GM12878 (cell line): Measurements from ENCODE around the gene MSRB1. TPM values are rescaled to one million over a fixed set of nuclear protein-coding genes. Genes with fewer than 3 reads are reported as not detected.

Experiments
- ATAC-seq: fragments of 200-7000 bp; cut with Tn5 transposase; 3 replicates; pipeline ENCODE4 v1.9.1; 2020; ENCODE audit warnings: mild to moderate bottlenecking, moderate library complexity
- BruUV-seq: library from RNA; stranded (reverse); fragments of 400-500 nt; replicated peaks from 2 replicates; lab custom pipeline; 2021; lab: Mats Ljungman, UMichigan
- CTCF ChIA-PET: fragments of 300-600 bp; sonication (Branson Sonifier 250); formaldehyde crosslinking; extraction: SDS; loops from one replicate; lab custom pipeline; 2021; ENCODE audit warnings: inconsistent platforms; lab: Yijun Ruan, JAX
- POLR2A ChIA-PET: fragments of 350-600 bp; formaldehyde crosslinking; extraction: SDS; loops from one replicate; lab custom pipeline; 2021; ENCODE audit warnings: inconsistent platforms; lab: Charles Lee
- RAD21 ChIA-PET: fragments of 300-600 bp; sonication (Branson Sonifier 250); formaldehyde crosslinking; loops from one replicate; lab custom pipeline; 2023; ENCODE audit warnings: antibody characterized with exemption; ENCODE audit not compliant: unreplicated experiment; lab: Charles Lee
- SMC1A ChIA-PET: fragments of 300-600 bp; sonication (Branson Sonifier 250); formaldehyde crosslinking; loops from one replicate; lab custom pipeline; 2023; ENCODE audit not compliant: unreplicated experiment, uncharacterized antibody; lab: Charles Lee
- DNase-seq: peaks from one replicate; pipeline ENCODE4 v3.0.0-alpha.2; 2011; ENCODE audit warnings: low read depth, low spot score
- FAIRE-seq: peaks from 3 replicates; lab custom pipeline; 2011; peaks lifted over from hg19 to GRCh38; lab: Jason Lieb, UNC
- H2AFZ ChIP-seq: 2 replicates; pipeline ENCODE4 v1.6.0; 2011; ENCODE audit warnings: low read depth, low read length, control low read depth; ENCODE audit not compliant: control insufficient read depth
- H3K27ac ChIP-seq: 2 replicates; pipeline ENCODE4 v1.5.1; 2011; ENCODE audit warnings: control low read depth; ENCODE audit not compliant: control insufficient read depth, insufficient read depth
- H3K27me3 ChIP-seq, 2 experiments: replicated peaks in 1 of 2; 2 replicates each; pipeline versions ENCODE4 v1.6.0 to v1.6.1; 2011; ENCODE audit warnings: low read length in 1 of 2; ENCODE audit not compliant: control insufficient read depth in 2 of 2, insufficient read depth in 2 of 2
- H3K36me3 ChIP-seq, 2 experiments: 2 replicates each; pipeline ENCODE4 v1.5.1; 2011; ENCODE audit warnings: low read length in 1 of 2; ENCODE audit not compliant: control insufficient read depth in 2 of 2, insufficient read depth in 2 of 2
- H3K4me1 ChIP-seq: 2 replicates; pipeline ENCODE4 v1.6.1; 2011; ENCODE audit warnings: mild to moderate bottlenecking, low read length, moderate library complexity, mixed read lengths; ENCODE audit not compliant: control insufficient read depth, insufficient read depth
- H3K4me2 ChIP-seq: 2 replicates; pipeline ENCODE4 v1.6.0; 2011; ENCODE audit warnings: control low read depth; ENCODE audit not compliant: control insufficient read depth, insufficient read depth
- H3K4me3 ChIP-seq: fragments of 200-600 bp; sonication (generic); 2 replicates; pipeline ENCODE4 v1.5.1; 2016
- H3K79me2 ChIP-seq: 2 replicates; pipeline ENCODE4 v1.6.0; 2011; ENCODE audit warnings: low read length; ENCODE audit not compliant: control insufficient read depth, insufficient read depth
- H3K9ac ChIP-seq: 2 replicates; pipeline ENCODE4 v1.8.0; 2011; ENCODE audit warnings: low read length, control low read depth, mixed read lengths; ENCODE audit not compliant: control insufficient read depth, insufficient read depth
- H3K9me3 ChIP-seq: replicated peaks from 3 replicates; pipeline ENCODE4 v1.5.1; 2011; ENCODE audit warnings: mild to moderate bottlenecking, low read length; ENCODE audit not compliant: control insufficient read depth, insufficient read depth
- H4K20me1 ChIP-seq: 2 replicates; pipeline ENCODE4 v1.6.0; 2011; ENCODE audit not compliant: control insufficient read depth, insufficient read depth
- ASH2L ChIP-seq: fragments of 300-600, 200-600 bp; sonication (generic); IDR thresholded peaks from 2 replicates; pipeline ENCODE4 v1.6.1; 2017; ENCODE audit warnings: low read depth, mild to moderate bottlenecking, borderline replicate concordance
- BACH1 ChIP-seq: fragments of 450-650 bp; IDR thresholded peaks from 2 replicates; pipeline ENCODE4 v1.6.1; 2017; ENCODE audit warnings: mild to moderate bottlenecking, borderline replicate concordance
- BMI1 ChIP-seq: fragments of 450-650 bp; IDR thresholded peaks from 2 replicates; pipeline ENCODE4 v1.6.1; 2016; ENCODE audit warnings: mild to moderate bottlenecking, moderate library complexity, borderline replicate concordance
- CHD1 ChIP-seq: IDR thresholded peaks from 2 replicates; pipeline ENCODE4 v1.6.1; 2012; ENCODE audit warnings: low read depth, low read length, improper control_type of control experiment
- FOS ChIP-seq: IDR thresholded peaks from 3 replicates; pipeline ENCODE4 v1.6.1; 2011; ENCODE audit warnings: borderline replicate concordance; ENCODE audit not compliant: insufficient read length; ENCODE audit errors: extremely low read depth
- HCFC1 ChIP-seq: fragments of 150-350 bp; IDR thresholded peaks from 2 replicates; pipeline ENCODE4 v1.6.1; 2014; ENCODE audit warnings: low read length
- IKZF1 ChIP-seq: fragments of 450-650 bp; conservative IDR thresholded peaks from 2 replicates; pipeline ENCODE4 v1.6.1; 2017; ENCODE audit warnings: antibody characterized with exemption, mild to moderate bottlenecking
- KAT2A ChIP-seq: conservative IDR thresholded peaks from 2 replicates; pipeline ENCODE4 v1.6.1; 2011; ENCODE audit warnings: low read depth, low read length; ENCODE audit not compliant: control insufficient read depth
- LARP7 ChIP-seq: fragments of 450-650 bp; IDR thresholded peaks from 2 replicates; pipeline ENCODE4 v1.6.1; 2017; ENCODE audit warnings: mild to moderate bottlenecking
- POLR2A ChIP-seq: IDR thresholded peaks from 2 replicates; pipeline ENCODE4 v1.6.1; 2011; ENCODE audit warnings: low read depth, mild to moderate bottlenecking, low read length
- RB1 ChIP-seq: fragments of 450-650 bp; formaldehyde crosslinking; IDR thresholded peaks from 2 replicates; pipeline ENCODE4 v1.6.1; 2017; ENCODE audit warnings: mild to moderate bottlenecking, borderline replicate concordance
- RUNX3 ChIP-seq: IDR thresholded peaks from 2 replicates; pipeline ENCODE4 v1.6.1; 2012; ENCODE audit warnings: low read length, inconsistent platforms
- SKIL ChIP-seq: fragments of 450-650 bp; IDR thresholded peaks from 2 replicates; pipeline ENCODE4 v1.6.1; 2017; ENCODE audit warnings: mild to moderate bottlenecking, low read depth, inconsistent platforms; ENCODE audit not compliant: poor library complexity, severe bottlenecking
- SMARCA5 ChIP-seq: fragments of 450-650 bp; IDR thresholded peaks from 2 replicates; pipeline ENCODE4 v1.6.1; 2017; ENCODE audit warnings: mild to moderate bottlenecking
- TAF1 ChIP-seq: IDR thresholded peaks from 2 replicates; pipeline ENCODE4 v1.6.1; 2011; ENCODE audit warnings: mild to moderate bottlenecking, low read depth, low read length, borderline replicate concordance
- YY1 ChIP-seq: IDR thresholded peaks from 2 replicates; pipeline ENCODE4 v1.6.1; 2011; ENCODE audit warnings: low read depth, mild to moderate bottlenecking, low read length
- ZNF207 ChIP-seq: fragments of 450-650 bp; IDR thresholded peaks from 2 replicates; pipeline ENCODE4 v1.6.1; 2014; ENCODE audit warnings: antibody characterized with exemption, mild to moderate bottlenecking, borderline replicate concordance
- ZNF24 ChIP-seq: fragments of 450-650 bp; IDR thresholded peaks from 2 replicates; pipeline ENCODE4 v1.6.1; 2017; ENCODE audit warnings: antibody characterized with exemption, mild to moderate bottlenecking
- ZNF274 ChIP-seq: IDR thresholded peaks from one replicate; pipeline ENCODE4 v1.8.0; 2011; ENCODE audit not compliant: insufficient read length, insufficient read depth
- WGBS: methylation state at CpG from one replicate; pipeline ENCODE4 v1.1.6; 2016; ENCODE audit warnings: low lambda C conversion rate; ENCODE audit not compliant: insufficient replicate concordance, insufficient coverage; ENCODE audit errors: missing lambda C conversion rate; 5-methylcytosine and 5-hydroxymethylcytosine counted together
- in situ Hi-C: fragments of 300-500 bp; cut with MboI; formaldehyde crosslinking; loops from 9 replicates; pipeline ENCODE4 v1.14.3; 2018; ENCODE audit warnings: mixed read lengths
- intact Hi-C: fragments of 100-400 bp; cut with micrococcal nuclease; formaldehyde crosslinking; loops from one replicate; pipeline ENCODE4 v1.14.2; 2022; ENCODE audit not compliant: unreplicated experiment
- polyA plus RNA-seq, 11 experiments: library from polyadenylated mRNA; depleted of rRNA in 4 of 11; unstranded in 6 of 11; stranded (reverse) in 5 of 11; fragments of >200 nt; fragmentation: Nextera tagmentation in 4 of 11; fragmentation: Illumina TruSeq in 1 of 11; extraction: Ambion mirVana in 4 of 11; extraction: Trizol in 1 of 11; gene quantifications; 1 replicate in 1 of 11; 2 replicates in 10 of 11; pipeline versions ENCODE4 v1.2.1 to v1.2.3, GENCODE V29; 2011 to 2016; ENCODE audit warnings: inconsistent platforms in 2 of 11, missing spikeins in 2 of 11, low read depth in 1 of 11
- total RNA-seq, 4 experiments: library from RNA; depleted of rRNA in 3 of 4; stranded (reverse); fragments of >200 nt in 3 of 4; fragmentation: Illumina TruSeq in 1 of 4; extraction: Trizol in 1 of 4; gene quantifications; 2 replicates each; pipeline versions ENCODE4 v1.2.1 to v1.2.3, GENCODE V29; 2013 to 2021
- TF ChIP-seq, protein P1 (sequence below): IDR thresholded peaks from 2 replicates; pipeline ENCODE4 v1.6.1; 2012; ENCODE audit warnings: mild to moderate bottlenecking, low read depth, low read length

Gene MSRB1
- total and polyA plus RNA-seq, 10 of the 15 experiments (the other 5 are each of a cell fraction or from before 2014, with no cell fraction given) = 5.1 to 48.6 (median 25.7) TPM

DNA sequence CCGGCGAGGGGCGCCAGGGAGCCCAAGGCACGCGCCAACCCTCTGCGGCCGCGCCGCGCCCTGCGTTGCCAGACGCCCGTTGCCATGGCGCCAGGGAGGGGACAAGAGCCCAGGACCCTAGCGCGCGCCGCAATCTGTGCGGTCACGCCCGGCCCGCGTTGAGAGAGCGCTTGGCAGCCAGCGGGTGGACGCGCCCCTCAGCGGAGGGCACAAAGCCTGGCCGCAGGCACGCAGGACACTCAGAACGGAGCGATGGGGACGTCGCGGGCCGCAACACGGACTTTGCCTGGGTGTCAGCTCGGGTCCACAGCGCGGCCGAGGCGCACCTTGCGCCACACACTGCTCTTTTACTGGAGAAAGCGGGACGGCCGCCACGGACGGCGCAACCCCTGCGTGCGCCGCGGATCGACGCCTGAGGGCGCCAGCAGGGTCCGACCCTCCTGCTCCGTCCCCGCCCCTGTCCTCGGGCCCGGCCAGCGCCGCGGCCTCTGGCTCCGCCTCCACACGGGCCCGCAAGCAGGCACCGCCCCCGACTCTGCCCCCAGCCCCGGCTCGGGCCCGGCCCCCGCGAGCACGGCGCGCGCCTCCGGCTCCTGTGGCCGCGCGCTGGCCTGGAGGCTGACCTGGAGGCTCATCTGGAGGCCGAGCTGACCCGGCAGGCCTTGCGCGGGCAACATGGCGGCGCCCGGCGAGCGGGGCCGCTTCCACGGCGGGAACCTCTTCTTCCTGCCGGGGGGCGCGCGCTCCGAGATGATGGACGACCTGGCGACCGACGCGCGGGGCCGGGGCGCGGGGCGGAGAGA is 40.7 kb upstream of the MSRB1 start, which contains the start of gene GFER:
Gene GFER (plus strand): TSS at position 650 of the 803 bp plus-strand sequence. CDS start 26 bp downstream, at position 676.
- ChIA-PET RAD21 (interaction anchor here (0.9 to 2.1 kb wide), 3 partner anchors 12 to 157 kb away, joined by 3 to 6 read pairs (median 3); partner anchors contain the start of gene TBL3), POLR2A (interaction anchor here (4.7 kb wide), 1 partner anchor 12 kb away, joined by 21 read pairs; the partner anchor contains the start of gene TBL3), CTCF (no interaction called here), SMC1A (no interaction called here)
- Histone ChIP-seq H3K27ac (no peak within 1 kb of the TSS), H3K4me3 (peak within 1 kb of the TSS; percentile 87), H3K9me3 (no peaks in the 10 kb centered on the region), H3K4me2 (peak within 1 kb of the TSS; percentile 95), H4K20me1 (no peaks in the 10 kb centered on the region), H3K4me1 (peaks cover 28% of the 10 kb centered on the region), H3K36me3 (peaks cover 5 to 7% of the 10 kb centered on the region in 2 experiments; a peak in 3 of 4 replicates), H3K27me3 (0 out of 4 replicates have a peak, but pooled peaks cover 0 to 5% of the 10 kb centered on the region in 2 experiments), H3K9ac (peak within 1 kb of the TSS; percentile 80), H3K79me2 (no peaks in the 10 kb centered on the region; the same call in none of the 2 replicates), H2AFZ (peak within 1 kb of the TSS; percentile 81)
- peak; percentile 91 for ATAC-seq
- peak; percentile 38 for FAIRE-seq
- BruUV-seq = no TSS peak
- in situ Hi-C loops = no loop called here
- under 1% methylated on average over 69 of the region's 109 CpGs for WGBS
- peak; percentile 43 for DNase-seq
- intact Hi-C loops = no loop called here
- TF ChIP-seq POLR2A (peak; percentile 87), YY1 (peak; percentile 99), CHD1 (0 out of 2 replicates have a peak, but pooled peaks have one; percentile 42), KAT2A (no peak), TAF1 (peak; percentile 83; the same call in 1 of the 2 replicates), ASH2L (0 out of 2 replicates have a peak, but pooled peaks have one; percentile 49), ZNF24 (peak; percentile 67), HCFC1 (peak; percentile 65), ZNF207 (peak; percentile 49; the same call in 1 of the 2 replicates), RUNX3 (peak; percentile 55; the same call in 1 of the 2 replicates), RB1 (peak; percentile 81; the same call in 1 of the 2 replicates), IKZF1 (peak; percentile 77), BMI1 (peak; percentile 57; the same call in 1 of the 2 replicates), LARP7 (peak; percentile 88), SKIL (no peak), SMARCA5 (peak; percentile 99), ZNF274 (no peak), BACH1 (peak; percentile 81), FOS (no peak)
- TF ChIP-seq, protein P1, sequence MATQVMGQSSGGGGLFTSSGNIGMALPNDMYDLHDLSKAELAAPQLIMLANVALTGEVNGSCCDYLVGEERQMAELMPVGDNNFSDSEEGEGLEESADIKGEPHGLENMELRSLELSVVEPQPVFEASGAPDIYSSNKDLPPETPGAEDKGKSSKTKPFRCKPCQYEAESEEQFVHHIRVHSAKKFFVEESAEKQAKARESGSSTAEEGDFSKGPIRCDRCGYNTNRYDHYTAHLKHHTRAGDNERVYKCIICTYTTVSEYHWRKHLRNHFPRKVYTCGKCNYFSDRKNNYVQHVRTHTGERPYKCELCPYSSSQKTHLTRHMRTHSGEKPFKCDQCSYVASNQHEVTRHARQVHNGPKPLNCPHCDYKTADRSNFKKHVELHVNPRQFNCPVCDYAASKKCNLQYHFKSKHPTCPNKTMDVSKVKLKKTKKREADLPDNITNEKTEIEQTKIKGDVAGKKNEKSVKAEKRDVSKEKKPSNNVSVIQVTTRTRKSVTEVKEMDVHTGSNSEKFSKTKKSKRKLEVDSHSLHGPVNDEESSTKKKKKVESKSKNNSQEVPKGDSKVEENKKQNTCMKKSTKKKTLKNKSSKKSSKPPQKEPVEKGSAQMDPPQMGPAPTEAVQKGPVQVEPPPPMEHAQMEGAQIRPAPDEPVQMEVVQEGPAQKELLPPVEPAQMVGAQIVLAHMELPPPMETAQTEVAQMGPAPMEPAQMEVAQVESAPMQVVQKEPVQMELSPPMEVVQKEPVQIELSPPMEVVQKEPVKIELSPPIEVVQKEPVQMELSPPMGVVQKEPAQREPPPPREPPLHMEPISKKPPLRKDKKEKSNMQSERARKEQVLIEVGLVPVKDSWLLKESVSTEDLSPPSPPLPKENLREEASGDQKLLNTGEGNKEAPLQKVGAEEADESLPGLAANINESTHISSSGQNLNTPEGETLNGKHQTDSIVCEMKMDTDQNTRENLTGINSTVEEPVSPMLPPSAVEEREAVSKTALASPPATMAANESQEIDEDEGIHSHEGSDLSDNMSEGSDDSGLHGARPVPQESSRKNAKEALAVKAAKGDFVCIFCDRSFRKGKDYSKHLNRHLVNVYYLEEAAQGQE = no peak
